B cell (primary cell): ENCODE results near the gene RCSD1.
"Not testable (repeated sequence)": the region's sequence is repeated elsewhere in the genome, so short reads cannot be mapped to it uniquely, and the experiment has no call there.

Experiments
- EZH2 ChIP-seq: IDR thresholded peaks from 2 replicates; pipeline ENCODE4 v1.6.1; 2012; ENCODE audit warnings: borderline replicate concordance, low read depth, mild to moderate bottlenecking, moderate library complexity, low read length; ENCODE audit not compliant: insufficient read depth, poor library complexity, severe bottlenecking
- TF ChIP-seq, protein P1 (sequence below): fragments of 200-600 bp; IDR thresholded peaks from one replicate; pipeline ENCODE4 v1.8.0; 2022; ENCODE audit warnings: antibody characterized with exemption, mild to moderate bottlenecking

DNA sequence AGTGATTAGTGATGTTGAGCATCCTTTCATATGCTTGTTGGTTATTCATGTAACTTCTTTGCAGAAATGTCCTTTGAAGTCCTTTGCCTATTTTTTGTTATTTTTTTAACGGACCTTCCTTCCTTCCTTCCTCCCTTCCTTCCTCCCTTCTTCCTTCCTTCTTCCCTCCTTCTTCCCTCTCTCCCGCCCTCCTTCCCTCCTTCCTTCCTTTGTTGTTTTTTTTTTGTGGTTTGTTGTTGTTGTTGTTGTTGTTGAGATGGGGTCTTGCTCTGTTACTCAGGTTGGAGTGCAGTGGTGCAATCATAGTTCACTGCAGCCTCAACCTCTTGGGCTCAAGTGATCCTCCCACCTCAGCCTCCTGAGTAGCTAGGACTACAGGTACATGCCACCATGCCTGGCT is 16.0 kb upstream of the RCSD1 start:
- TF ChIP-seq, protein P1, sequence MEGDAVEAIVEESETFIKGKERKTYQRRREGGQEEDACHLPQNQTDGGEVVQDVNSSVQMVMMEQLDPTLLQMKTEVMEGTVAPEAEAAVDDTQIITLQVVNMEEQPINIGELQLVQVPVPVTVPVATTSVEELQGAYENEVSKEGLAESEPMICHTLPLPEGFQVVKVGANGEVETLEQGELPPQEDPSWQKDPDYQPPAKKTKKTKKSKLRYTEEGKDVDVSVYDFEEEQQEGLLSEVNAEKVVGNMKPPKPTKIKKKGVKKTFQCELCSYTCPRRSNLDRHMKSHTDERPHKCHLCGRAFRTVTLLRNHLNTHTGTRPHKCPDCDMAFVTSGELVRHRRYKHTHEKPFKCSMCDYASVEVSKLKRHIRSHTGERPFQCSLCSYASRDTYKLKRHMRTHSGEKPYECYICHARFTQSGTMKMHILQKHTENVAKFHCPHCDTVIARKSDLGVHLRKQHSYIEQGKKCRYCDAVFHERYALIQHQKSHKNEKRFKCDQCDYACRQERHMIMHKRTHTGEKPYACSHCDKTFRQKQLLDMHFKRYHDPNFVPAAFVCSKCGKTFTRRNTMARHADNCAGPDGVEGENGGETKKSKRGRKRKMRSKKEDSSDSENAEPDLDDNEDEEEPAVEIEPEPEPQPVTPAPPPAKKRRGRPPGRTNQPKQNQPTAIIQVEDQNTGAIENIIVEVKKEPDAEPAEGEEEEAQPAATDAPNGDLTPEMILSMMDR, result not testable (repeated sequence)
- not testable (repeated sequence) for TF ChIP-seq EZH2
